ENCODE measurements around the gene DACT1.
A peak's percentile ranks its signal among the peaks of the same experiment; 100 is the strongest.

DACT1 gene

DNA sequence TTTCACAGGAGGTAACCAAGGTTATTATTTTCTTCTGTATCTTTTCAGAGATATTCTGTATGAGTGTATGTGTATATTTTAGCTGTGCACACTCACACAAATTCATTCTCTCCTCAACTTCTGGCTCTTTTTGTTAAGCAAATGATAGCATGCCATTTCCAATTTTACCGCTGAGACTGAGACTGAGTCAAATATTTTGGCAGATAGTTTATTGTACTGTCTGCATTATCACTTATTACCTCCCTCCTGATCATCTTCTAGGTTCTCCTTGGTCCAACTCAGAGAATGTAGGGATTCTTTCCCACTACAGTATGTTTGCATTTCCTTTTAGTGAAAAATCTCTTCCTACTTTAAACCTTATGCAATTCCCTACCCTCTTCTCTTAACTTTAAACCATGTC lies 33.3 kb downstream of the DACT1 start:
- Mint-ChIP-seq H3K27me3 (peaks cover 9% of the 10 kb centered on the region), H3K4me1 (peaks cover 5% of the 10 kb centered on the region), H3K4me3 (no peak overlapping the region), H3K27ac (no peak overlapping the region), H3K9me3 (no peaks in the 10 kb centered on the region)
- ATAC-seq (no peak), DNase-seq (no peak)

DNA sequence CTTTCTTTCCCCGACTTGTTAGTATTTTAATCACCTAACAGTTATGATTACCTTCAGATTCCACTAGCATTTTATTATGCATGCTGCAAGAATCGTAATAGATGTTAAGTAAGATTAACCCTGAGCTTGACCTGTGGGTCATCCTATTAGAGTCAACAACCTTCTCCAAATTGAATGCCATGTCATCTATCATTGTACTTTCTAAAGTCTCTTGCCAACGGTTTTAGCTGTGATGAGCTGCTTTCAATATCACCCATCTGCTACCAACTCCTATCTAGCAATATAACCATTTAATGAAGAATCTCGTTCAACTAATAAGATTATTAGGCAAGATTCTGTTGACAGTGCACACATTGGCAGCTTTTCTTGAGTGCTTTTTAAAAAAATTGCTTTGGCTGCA lies 33.7 kb downstream of the DACT1 start:
- Mint-ChIP-seq H3K27ac (no peak overlapping the region), H3K27me3 (peaks cover 9% of the 10 kb centered on the region), H3K9me3 (no peaks in the 10 kb centered on the region), H3K4me1 (peaks cover under 1% of the 10 kb centered on the region), H3K4me3 (no peak overlapping the region)
- DNase-seq (no peak), ATAC-seq (no peak)

DNA sequence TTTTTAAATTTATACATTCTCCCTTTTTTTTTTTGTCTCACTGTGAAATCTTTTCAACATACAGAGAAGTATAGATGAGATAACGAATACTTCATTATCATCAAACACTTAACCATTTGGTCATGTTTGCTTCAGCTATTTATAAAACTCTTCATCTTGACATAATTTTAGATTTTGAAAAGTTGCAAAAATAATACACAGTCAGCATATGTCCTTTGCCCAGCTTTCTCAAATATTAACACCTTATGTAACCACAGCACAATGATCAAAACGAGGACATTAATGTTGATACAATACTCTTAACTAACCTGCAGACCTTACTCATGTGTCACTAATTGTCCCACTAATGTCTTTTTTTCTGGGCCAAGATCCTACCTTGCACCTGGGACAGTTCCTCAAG lies 36.0 kb downstream of the DACT1 start:
- no peak overlapping the region for H3K27ac Mint-ChIP-seq
- peaks cover 9% of the 10 kb centered on the region for H3K27me3 Mint-ChIP-seq
- ATAC-seq (no peak), DNase-seq (no peak)
- H3K4me3 Mint-ChIP-seq: no peak overlapping the region
- no peaks in the 10 kb centered on the region for H3K9me3 Mint-ChIP-seq
- no peaks in the 10 kb centered on the region for H3K4me1 Mint-ChIP-seq

GRCh38 chr14:58677001-58677400 lies 39.2 kb downstream of the DACT1 start:
- no peak overlapping the region for H3K4me3 Mint-ChIP-seq
- H3K4me1 Mint-ChIP-seq: no peaks in the 10 kb centered on the region
- H3K9me3 Mint-ChIP-seq: no peaks in the 10 kb centered on the region
- DNase-seq: no peak
- no peak overlapping the region for H3K27ac Mint-ChIP-seq
- H3K27me3 Mint-ChIP-seq: peaks cover 10% of the 10 kb centered on the region
- no peak for ATAC-seq

- H3K4me3 Mint-ChIP-seq: no peak overlapping the region
- no peaks in the 10 kb centered on the region for H3K9me3 Mint-ChIP-seq
- H3K4me1 Mint-ChIP-seq: no peaks in the 10 kb centered on the region
- H3K27ac Mint-ChIP-seq: no peak overlapping the region
- H3K27me3 Mint-ChIP-seq: peaks cover 13% of the 10 kb centered on the region
- ATAC-seq (no peak), DNase-seq (no peak)
Observed at GRCh38 chr14:58677517-58677916, 39.8 kb downstream of the DACT1 start.

DNA sequence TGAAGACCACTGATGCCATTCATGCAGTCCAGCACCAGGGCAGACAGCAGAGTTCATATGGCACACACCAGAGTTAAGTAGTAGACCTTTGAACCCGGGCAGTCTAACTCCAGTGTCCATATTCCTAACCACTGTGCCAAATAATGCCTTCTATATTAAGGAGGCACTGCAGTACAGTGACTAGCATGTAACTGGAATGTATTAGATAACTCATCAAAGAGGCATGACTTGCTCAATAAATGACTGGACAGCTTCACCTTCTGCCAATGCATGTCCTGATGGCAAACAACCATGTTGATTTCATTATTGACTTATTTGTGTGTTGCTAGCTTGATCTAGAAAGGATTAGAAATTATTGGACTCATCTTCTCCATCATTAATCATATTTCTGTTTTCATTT lies 40.2 kb downstream of the DACT1 start:
- Mint-ChIP-seq H3K4me3 (no peak overlapping the region), H3K27ac (no peak overlapping the region), H3K27me3 (peaks cover 9% of the 10 kb centered on the region), H3K9me3 (no peaks in the 10 kb centered on the region), H3K4me1 (no peaks in the 10 kb centered on the region)
- no peak for ATAC-seq
- no peak for DNase-seq

DNA sequence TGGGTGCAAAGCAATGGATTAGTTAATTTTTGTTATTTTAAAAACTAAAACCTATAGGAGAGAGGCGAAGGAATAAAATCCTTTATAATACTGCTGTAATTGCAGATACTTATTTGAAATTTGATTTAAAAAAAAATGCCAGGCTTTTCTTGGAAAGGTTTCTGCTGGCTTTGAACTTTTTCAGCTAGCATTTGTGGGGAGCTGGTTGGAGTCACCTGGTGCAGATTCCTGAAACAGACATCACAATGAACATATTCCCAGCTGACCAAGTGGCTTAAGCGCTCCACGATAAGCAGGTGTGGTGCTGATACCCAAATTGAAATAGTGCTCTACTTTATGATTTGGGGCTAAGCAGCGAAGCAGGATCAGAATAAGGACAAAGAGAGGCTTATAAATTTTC lies 42.9 kb downstream of the DACT1 start:
- H3K27ac Mint-ChIP-seq: no peak overlapping the region
- ATAC-seq: no peak
- no peak overlapping the region for H3K4me3 Mint-ChIP-seq
- H3K4me1 Mint-ChIP-seq: no peaks in the 10 kb centered on the region
- DNase-seq: no peak
- H3K27me3 Mint-ChIP-seq: peaks cover 7% of the 10 kb centered on the region
- no peaks in the 10 kb centered on the region for H3K9me3 Mint-ChIP-seq

GRCh38 chr14:58687232-58687795 lies 49.6 kb downstream of the DACT1 start:
- H3K9me3 Mint-ChIP-seq: no peaks in the 10 kb centered on the region
- H3K4me1 Mint-ChIP-seq: no peaks in the 10 kb centered on the region
- no peak for DNase-seq
- ATAC-seq: no peak
- H3K4me3 Mint-ChIP-seq: no peak overlapping the region
- H3K27ac Mint-ChIP-seq: no peak overlapping the region
- peaks cover 3% of the 10 kb centered on the region for H3K27me3 Mint-ChIP-seq

DNA sequence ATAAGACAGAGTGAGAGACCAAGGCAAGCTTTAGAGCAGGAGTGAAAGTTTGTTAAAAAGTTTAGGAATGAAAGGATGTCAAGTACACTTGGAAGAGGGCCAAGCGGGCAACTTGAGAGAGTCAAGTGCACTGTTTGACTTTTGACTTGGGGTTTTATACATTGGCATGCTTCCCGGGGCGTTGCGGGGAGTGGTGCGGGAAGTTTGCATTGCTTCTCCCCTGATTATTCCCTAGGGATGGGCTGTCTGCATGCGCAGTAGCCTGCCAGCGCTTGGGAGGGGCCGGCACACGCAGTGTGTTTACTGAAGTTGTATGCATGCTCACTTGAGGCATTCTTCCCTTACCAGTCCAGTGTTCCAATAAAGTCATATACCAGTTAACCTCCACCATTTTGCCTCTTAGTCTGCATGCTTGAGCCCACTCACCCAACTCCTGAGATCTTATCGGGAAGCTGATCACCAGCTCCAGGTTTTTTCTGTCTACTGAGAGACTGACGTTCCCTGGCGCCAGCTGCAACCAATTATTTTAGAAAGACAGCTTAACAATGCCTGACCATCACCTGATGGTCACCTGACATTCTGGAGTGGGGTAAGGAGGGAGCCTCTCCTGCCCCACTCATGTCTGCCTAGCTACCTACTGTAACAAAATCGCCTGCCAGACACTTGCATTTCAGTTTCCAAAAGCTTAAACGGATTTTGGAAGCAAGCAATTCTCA lies 53.2 kb downstream of the DACT1 start:
- no peak overlapping the region for H3K27ac Mint-ChIP-seq
- H3K27me3 Mint-ChIP-seq: no peaks in the 10 kb centered on the region
- no peaks in the 10 kb centered on the region for H3K4me1 Mint-ChIP-seq
- no peak for ATAC-seq
- H3K4me3 Mint-ChIP-seq: no peak overlapping the region
- no peak for DNase-seq
- H3K9me3 Mint-ChIP-seq: no peaks in the 10 kb centered on the region

- DNase-seq (no peak), ATAC-seq (no peak)
- no peak overlapping the region for H3K4me3 Mint-ChIP-seq
Observed at GRCh38 chr14:58693048-58693447, 55.3 kb downstream of the DACT1 start.

DNA sequence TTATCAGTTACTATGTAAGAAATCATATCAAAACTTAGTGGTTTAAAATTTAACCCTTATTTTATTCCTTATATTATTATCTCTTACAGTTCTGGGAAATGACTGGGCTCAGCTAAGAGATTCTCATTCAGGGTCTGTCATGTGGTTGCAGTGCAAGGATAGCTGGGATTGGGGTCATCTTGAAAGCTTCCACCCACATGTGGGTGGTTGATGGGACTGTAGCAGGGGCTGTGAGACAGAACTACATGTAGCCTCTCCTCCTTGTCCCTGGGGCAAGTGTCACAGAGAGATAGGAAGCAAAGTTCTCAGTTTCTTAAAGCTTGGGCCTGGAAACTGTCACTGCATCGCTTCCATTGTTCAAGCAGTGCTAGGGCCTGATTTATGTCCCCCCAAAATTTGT lies 57.8 kb downstream of the DACT1 start:
- Mint-ChIP-seq H3K27ac (no peak overlapping the region), H3K9me3 (no peaks in the 10 kb centered on the region), H3K4me3 (no peak overlapping the region), H3K4me1 (no peaks in the 10 kb centered on the region), H3K27me3 (peaks cover 9% of the 10 kb centered on the region)
- no peak for DNase-seq
- ATAC-seq: peak; percentile 54

More at GRCh38 chr14:58693048-58693447, 55.3 kb downstream of the DACT1 start:
- no peaks in the 10 kb centered on the region for H3K27me3 Mint-ChIP-seq
- H3K27ac Mint-ChIP-seq: no peak overlapping the region
- no peaks in the 10 kb centered on the region for H3K4me1 Mint-ChIP-seq
- no peaks in the 10 kb centered on the region for H3K9me3 Mint-ChIP-seq

- no peaks in the 10 kb centered on the region for H3K9me3 Mint-ChIP-seq
- no peak for DNase-seq
- no peak overlapping the region for H3K27ac Mint-ChIP-seq
- no peak for ATAC-seq
- no peaks in the 10 kb centered on the region for H3K4me1 Mint-ChIP-seq
- no peak overlapping the region for H3K4me3 Mint-ChIP-seq
- H3K27me3 Mint-ChIP-seq: peaks cover 9% of the 10 kb centered on the region
Observed at GRCh38 chr14:58697266-58697929, 59.6 kb downstream of the DACT1 start.
